Panc1 (cell line): ENCODE data around the gene PEX5L. TPM values are rescaled to one million over a fixed set of nuclear protein-coding genes. Genes with fewer than 3 reads are reported as not detected.

ENCODE experiments used
- ATAC-seq: fragments of 200-7000 bp; cut with Tn5 transposase; 2 replicates; pipeline ENCODE4 v1.9.1; 2020; ENCODE audit warnings: mild to moderate bottlenecking, moderate library complexity
- Bru-seq: library from RNA; stranded (reverse); fragments of 400-500 nt; gene quantifications from one replicate; lab custom pipeline; 2021; lab: Mats Ljungman, UMichigan
- BruChase-seq, 2 experiments: library from RNA; stranded (reverse); fragments of 400-500 nt; gene quantifications; one replicate each; lab custom pipeline; 2021; lab: Mats Ljungman, UMichigan
- BruUV-seq: library from RNA; stranded (reverse); fragments of 400-500 nt; replicated peaks from 2 replicates; lab custom pipeline; 2021; lab: Mats Ljungman, UMichigan
- CTCF ChIA-PET: fragments of 300-600 bp; sonication (Branson Sonifier 250); formaldehyde crosslinking; loops from one replicate; lab custom pipeline; 2022; ENCODE audit warnings: antibody characterized with exemption; lab: Charles Lee
- POLR2A ChIA-PET: fragments of 300-600 bp; sonication (Branson Sonifier 250); formaldehyde crosslinking; loops from one replicate; lab custom pipeline; 2022; ENCODE audit warnings: antibody characterized with exemption; lab: Charles Lee
- DNase-seq: peaks from one replicate; pipeline ENCODE4 v3.0.0-alpha.2; 2010; ENCODE audit warnings: low read depth, low spot score
- H3K27ac ChIP-seq: 2 replicates; pipeline ENCODE4 v1.5.1; 2011; ENCODE audit warnings: mild to moderate bottlenecking, low read length, inconsistent platforms
- H3K27me3 ChIP-seq: fragments of 200-500 bp; sonication (Bioruptor generic); 2 replicates; pipeline ENCODE4 v1.6.0; 2014; ENCODE audit warnings: low read length, inconsistent platforms; ENCODE audit not compliant: control insufficient read depth, insufficient read depth
- H3K36me3 ChIP-seq: fragments of 200-500 bp; sonication (Bioruptor generic); 2 replicates; pipeline ENCODE4 v1.5.1; 2014; ENCODE audit warnings: inconsistent platforms, mild to moderate bottlenecking, low read length, moderate library complexity; ENCODE audit not compliant: control insufficient read depth, insufficient read depth
- H3K4me1 ChIP-seq: 2 replicates; pipeline ENCODE4 v1.5.1; 2011; ENCODE audit warnings: inconsistent platforms, mild to moderate bottlenecking, low read length, moderate library complexity; ENCODE audit not compliant: control insufficient read depth, insufficient read depth
- H3K4me3 ChIP-seq, 2 experiments: 2 replicates each; pipeline ENCODE4 v1.5.1; 2011 to 2012; ENCODE audit warnings: low read depth in 2 of 2, low read length in 2 of 2, mild to moderate bottlenecking in 2 of 2, inconsistent platforms in 1 of 2, moderate library complexity in 1 of 2
- H3K9me3 ChIP-seq: fragments of 200-500 bp; sonication (Bioruptor generic); 2 replicates; pipeline ENCODE4 v1.5.1; 2014; ENCODE audit warnings: low read depth, mild to moderate bottlenecking, inconsistent platforms, low read length, moderate library complexity; ENCODE audit not compliant: control insufficient read depth, insufficient read depth
- CTCF ChIP-seq: fragments of 450-650 bp; IDR thresholded peaks from 2 replicates; pipeline ENCODE4 v1.5.1; 2017; ENCODE audit warnings: mild to moderate bottlenecking
- POLR2AphosphoS5 ChIP-seq: IDR thresholded peaks from 2 replicates; pipeline ENCODE4 v1.6.1; 2012; ENCODE audit warnings: mild to moderate bottlenecking, low read depth, low read length, moderate library complexity
- REST ChIP-seq, 2 experiments: IDR thresholded peaks; 2 replicates each; pipeline ENCODE4 v1.6.1; 2011 to 2012; ENCODE audit warnings: low read depth in 2 of 2, control low read depth in 1 of 2, low read length in 1 of 2, mild to moderate bottlenecking in 1 of 2, moderate library complexity in 1 of 2; ENCODE audit not compliant: insufficient read depth in 1 of 2
- SIN3A ChIP-seq: IDR thresholded peaks from 2 replicates; pipeline ENCODE4 v1.6.1; 2012; ENCODE audit warnings: low read depth, mild to moderate bottlenecking, low read length, moderate library complexity, borderline replicate concordance; ENCODE audit not compliant: insufficient read depth
- TCF7L2 ChIP-seq: IDR thresholded peaks from 2 replicates; pipeline ENCODE4 v1.6.1; 2011; ENCODE audit warnings: mild to moderate bottlenecking, low read depth, low read length, inconsistent platforms
- in situ Hi-C: cut with HindIII; loops from 2 replicates; pipeline ENCODE4 v1.10.0; 2016; ENCODE audit warnings: low sequenced_read_pairs, low pct_unique_long_range_greater_than_20kb
- intact Hi-C: fragments of 100-400 bp; cut with micrococcal nuclease; formaldehyde crosslinking; loops from one replicate; pipeline ENCODE4 v1.10.0; 2022; ENCODE audit not compliant: unreplicated experiment
- long read RNA-seq: library from polyadenylated mRNA; unstranded; transcript quantifications from one replicate; pipeline ENCODE4 v2.0.0, GENCODE V29; 2021; ENCODE audit not compliant: unreplicated experiment
- polyA plus RNA-seq: library from polyadenylated mRNA; unstranded; fragments of >200 nt; gene quantifications from one replicate; pipeline ENCODE4 v1.2.1, GENCODE V29; 2012; ENCODE audit warnings: missing spikeins; ENCODE audit not compliant: insufficient read length
- total RNA-seq: library from RNA; stranded (reverse); gene quantifications from one replicate; pipeline ENCODE4 v1.2.1, GENCODE V29; 2021; ENCODE audit not compliant: unreplicated experiment

Gene PEX5L
- 0.23 TPM for total RNA-seq
- not detected for polyA plus RNA-seq
- percentile 5 among the genes with signal in this experiment for Bru-seq, nascent RNA
- percentile 6 among the genes with signal in this experiment for BruChase-seq, experiment 1, labeled RNA remaining after a 2-hour chase
- percentile 4 among the genes with signal in this experiment for BruChase-seq, experiment 2, labeled RNA remaining after a 6-hour chase
- long read RNA-seq, result 0 reads

GRCh38 chr3:180036671-180037455, at the start of gene PEX5L:
Gene PEX5L (minus strand): TSS chr3:180036937. CDS start chr3:180036599, 338 bp downstream.
- intact Hi-C loops, result no loop called here
- H3K36me3 ChIP-seq, result no peaks in the 10 kb centered on the region
- no peak for DNase-seq
- ATAC-seq, result no peak
- H3K9me3 ChIP-seq, result no peaks in the 10 kb centered on the region
- TF ChIP-seq POLR2AphosphoS5 (no peak), REST (IDR thresholded peaks at IDR 0.05; ENCODE audit: insufficient read depth in 1 of 2, low read depth in 2 of 2, low read length in 1 of 2) (peak; percentile 62 to 68; a peak in 3 of 4 replicates), CTCF (no peak)
- no peaks in the 10 kb centered on the region for H3K27me3 ChIP-seq
- in situ Hi-C loops, result no loop called here
- ChIA-PET POLR2A (no interaction called here), CTCF (no interaction called here)
- no peak within 1 kb of the TSS for H3K27ac ChIP-seq
- H3K4me3 ChIP-seq, result peak within 1 kb of the TSS; percentile 10 to 33
- BruUV-seq, result no TSS peak
- H3K4me1 ChIP-seq, result no peaks in the 10 kb centered on the region

GRCh38 chr3:180085122-180085710, 48.5 kb upstream of the PEX5L start:
- ChIA-PET POLR2A (no interaction called here), CTCF (no interaction called here)
- Histone ChIP-seq H3K9me3 (no peaks in the 10 kb centered on the region), H3K36me3 (no peaks in the 10 kb centered on the region), H3K27me3 (no peaks in the 10 kb centered on the region), H3K4me1 (no peaks in the 10 kb centered on the region), H3K27ac (no peak overlapping the region), H3K4me3 (no peak overlapping the region)
- no peak for TF ChIP-seq TCF7L2
- TF ChIP-seq CTCF, result peak; percentile 22; the same call in 1 of the 2 replicates
- TF ChIP-seq SIN3A, result no peak
- ATAC-seq (no peak), DNase-seq (no peak)
- BruUV-seq, result no TSS peak
- in situ Hi-C loops, result no loop called here
- intact Hi-C loops, result no loop called here
